HG03460 (cell line): ENCODE results near the gene MED15.
"Not testable (repeated sequence)": the region's sequence is repeated elsewhere in the genome, so short reads cannot be mapped to it uniquely, and the experiment has no call there.

Experiments used
- ATAC-seq: cut with Tn5 transposase; IDR thresholded peaks from one replicate; pipeline ENCODE4 v1.9.1; 2021; ENCODE audit not compliant: unreplicated experiment

MED15 gene

GRCh38 chr22:20594486-20594885 lies 87.1 kb downstream of the MED15 start:
- ATAC-seq = not testable (repeated sequence)

- ATAC-seq = no peak
Observed at GRCh38 chr22:20595461-20595860, 88.1 kb downstream of the MED15 start.

GRCh38 chr22:20599117-20599516 lies 91.7 kb downstream of the MED15 start:
- no peak for ATAC-seq

- no peak for ATAC-seq
Observed at GRCh38 chr22:20600137-20600673, 92.8 kb downstream of the MED15 start.

- no peak for ATAC-seq
Observed at GRCh38 chr22:20601308-20601707, 93.9 kb downstream of the MED15 start.

GRCh38 chr22:20602609-20603164 lies 95.3 kb downstream of the MED15 start:
- ATAC-seq = no peak

- ATAC-seq = no peak
Observed at GRCh38 chr22:20604092-20604747, 96.8 kb downstream of the MED15 start.

GRCh38 chr22:20604776-20605221 lies 97.4 kb downstream of the MED15 start:
- ATAC-seq = no peak

GRCh38 chr22:20605328-20605727 lies 97.9 kb downstream of the MED15 start:
- no peak for ATAC-seq

GRCh38 chr22:20606041-20606783 lies 98.8 kb downstream of the MED15 start:
- ATAC-seq = no peak

- no peak for ATAC-seq
Observed at GRCh38 chr22:20606784-20607128, 99.3 kb downstream of the MED15 start.

GRCh38 chr22:20607157-20607907 lies 99.9 kb downstream of the MED15 start:
- ATAC-seq = no peak

- ATAC-seq = no peak
Observed at GRCh38 chr22:20610243-20610686, 102.9 kb downstream of the MED15 start.

- ATAC-seq = no peak
Observed at GRCh38 chr22:20610757-20611156, 103.3 kb downstream of the MED15 start.

GRCh38 chr22:20611418-20611817 lies 104.0 kb downstream of the MED15 start:
- no peak for ATAC-seq

GRCh38 chr22:20613301-20613700 lies 105.9 kb downstream of the MED15 start:
- ATAC-seq = no peak

- no peak for ATAC-seq
Observed at GRCh38 chr22:20615021-20615420, 107.6 kb downstream of the MED15 start.

GRCh38 chr22:20615533-20616450 lies 108.4 kb downstream of the MED15 start:
- no peak for ATAC-seq

GRCh38 chr22:20616451-20617043 lies 109.1 kb downstream of the MED15 start:
- ATAC-seq = no peak

- no peak for ATAC-seq
Observed at GRCh38 chr22:20618488-20618887, 111.1 kb downstream of the MED15 start.
